ENCODE results near the gene SP1.
"Not testable (repeated sequence)": the region's sequence is repeated elsewhere in the genome, so short reads cannot be mapped to it uniquely, and the experiment has no call there.

SP1 gene

DNA sequence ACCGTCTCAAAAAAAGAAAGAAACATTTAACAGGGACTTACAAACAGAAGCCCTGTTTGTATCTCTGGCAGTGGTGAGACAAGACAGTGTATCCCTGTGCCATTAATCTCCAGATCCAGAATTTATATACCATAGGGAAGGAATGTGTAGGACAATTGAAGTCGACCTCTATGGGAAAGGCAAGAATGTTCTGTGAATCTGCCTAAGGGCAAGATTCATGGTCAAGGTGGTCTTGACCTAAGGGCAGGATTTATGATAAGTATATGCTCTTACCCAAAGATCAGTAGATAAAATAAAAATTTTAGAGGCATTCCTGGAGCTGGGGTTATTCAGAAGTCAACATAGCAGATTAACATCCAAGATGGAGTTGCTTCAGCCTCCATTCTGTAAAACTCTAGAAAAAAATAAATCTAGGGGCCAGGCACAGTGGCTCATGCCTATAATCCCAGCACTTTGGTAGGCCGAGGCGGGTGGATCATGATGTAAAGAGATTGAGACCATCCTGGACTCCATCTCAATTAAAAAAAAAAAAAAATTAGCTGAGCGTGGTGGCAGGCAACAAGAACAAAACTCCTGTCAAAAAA is 21.0 kb upstream of the SP1 start:
- no peak for DNase-seq (ENCODE audit: extremely low read depth in 1 of 2, low read depth in 1 of 2)

- DNase-seq (ENCODE audit: extremely low read depth in 1 of 2, low read depth in 1 of 2): not testable (repeated sequence)
Measured at GRCh38 chr12:53361638-53362037, 18.3 kb upstream of the SP1 start.

- DNase-seq (ENCODE audit: extremely low read depth in 1 of 2, low read depth in 1 of 2): no peak
Measured at GRCh38 chr12:53365245-53365904, 14.6 kb upstream of the SP1 start.

GRCh38 chr12:53373554-53374133 is 6.3 kb upstream of the SP1 start:
- DNase-seq (ENCODE audit: extremely low read depth in 1 of 2, low read depth in 1 of 2): not testable (repeated sequence)

GRCh38 chr12:53374277-53374676 is 5.7 kb upstream of the SP1 start:
- DNase-seq (ENCODE audit: extremely low read depth in 1 of 2, low read depth in 1 of 2): not testable (repeated sequence)

- no peak for DNase-seq (ENCODE audit: extremely low read depth in 1 of 2, low read depth in 1 of 2)
Measured at GRCh38 chr12:53376747-53377146, 3.2 kb upstream of the SP1 start.

GRCh38 chr12:53378222-53378621 is 1.8 kb upstream of the SP1 start:
- DNase-seq (ENCODE audit: extremely low read depth in 1 of 2, low read depth in 1 of 2): no peak

- no peak for DNase-seq (ENCODE audit: extremely low read depth in 1 of 2, low read depth in 1 of 2)
Measured at GRCh38 chr12:53378724-53379388, 1.1 kb upstream of the SP1 start.

GRCh38 chr12:53379389-53380103 is 430 bp upstream of the SP1 start:
- peak; percentile 95 to 98 for DNase-seq (ENCODE audit: extremely low read depth in 1 of 2, low read depth in 1 of 2)

DNA sequence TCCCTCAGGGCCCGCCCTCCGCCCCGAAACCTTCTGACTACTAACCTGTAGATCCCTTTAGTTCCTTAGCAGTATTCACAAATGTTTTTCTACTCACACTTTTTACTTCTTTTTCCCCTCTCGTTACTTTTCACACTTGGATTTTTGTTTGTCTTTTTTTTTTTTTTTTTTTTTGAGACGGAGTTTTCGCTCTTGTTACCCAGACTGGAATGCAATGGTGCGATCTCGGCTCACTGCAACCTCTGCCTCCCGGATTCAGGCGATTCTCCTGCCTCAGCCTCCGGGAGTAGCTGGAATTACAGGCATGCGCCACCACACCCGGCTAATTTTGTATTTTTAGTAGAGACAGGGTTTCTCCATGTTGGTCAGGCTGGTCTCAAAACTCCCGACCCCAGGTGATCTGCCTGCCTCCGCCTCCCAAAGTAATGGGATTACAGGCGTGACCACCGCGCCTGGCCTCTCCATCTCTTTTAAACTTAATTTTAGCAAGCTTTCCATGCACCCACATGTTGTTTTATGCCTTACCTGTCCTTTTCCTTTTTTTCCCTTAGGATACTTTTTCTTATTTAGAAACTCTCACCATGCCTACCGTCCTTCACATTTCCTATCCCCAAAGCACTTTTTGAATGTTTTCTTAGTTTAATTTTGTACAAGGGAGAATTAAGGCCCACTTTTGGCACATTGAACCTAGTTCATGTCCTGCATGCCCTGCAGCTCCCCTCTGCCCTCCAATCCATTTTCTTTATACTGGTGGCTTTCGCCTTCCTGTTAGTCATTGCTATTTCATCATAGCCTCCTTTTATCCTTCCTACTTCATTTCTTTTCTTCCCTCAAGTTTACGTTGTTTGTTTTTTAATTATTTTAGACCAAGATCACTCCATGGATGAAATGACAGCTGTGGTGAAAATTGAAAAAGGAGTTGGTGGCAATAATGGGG is 1.1 kb downstream of the SP1 start:
- no peak for DNase-seq (ENCODE audit: extremely low read depth in 1 of 2, low read depth in 1 of 2)

GRCh38 chr12:53381731-53382630 is 2.0 kb downstream of the SP1 start:
- DNase-seq (ENCODE audit: extremely low read depth in 1 of 2, low read depth in 1 of 2): peak in 1 of 2 donors; percentile 24

- DNase-seq (ENCODE audit: extremely low read depth in 1 of 2, low read depth in 1 of 2): no peak
Measured at GRCh38 chr12:53383258-53383657, 3.3 kb downstream of the SP1 start.

DNA sequence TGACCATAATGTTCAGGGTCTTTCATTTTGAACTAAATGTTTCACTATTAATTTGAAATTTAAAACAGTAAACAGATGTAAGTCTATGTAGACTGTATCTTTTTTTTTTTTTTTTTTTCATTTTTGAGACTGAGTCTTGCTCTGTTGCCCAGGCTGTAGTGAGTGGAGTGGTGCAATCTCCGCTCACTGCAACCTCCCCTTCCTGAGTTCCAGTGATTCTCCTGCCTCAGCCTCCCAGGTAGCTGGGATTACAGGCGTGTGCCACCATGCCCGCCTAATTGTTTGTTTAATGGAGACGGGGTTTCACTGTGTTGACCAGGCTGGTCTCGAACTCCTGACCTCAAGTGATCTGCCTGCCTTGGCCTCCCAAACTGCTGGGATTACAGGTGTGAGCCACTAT is 6.4 kb downstream of the SP1 start:
- not testable (repeated sequence) for DNase-seq (ENCODE audit: extremely low read depth in 1 of 2, low read depth in 1 of 2)

DNA sequence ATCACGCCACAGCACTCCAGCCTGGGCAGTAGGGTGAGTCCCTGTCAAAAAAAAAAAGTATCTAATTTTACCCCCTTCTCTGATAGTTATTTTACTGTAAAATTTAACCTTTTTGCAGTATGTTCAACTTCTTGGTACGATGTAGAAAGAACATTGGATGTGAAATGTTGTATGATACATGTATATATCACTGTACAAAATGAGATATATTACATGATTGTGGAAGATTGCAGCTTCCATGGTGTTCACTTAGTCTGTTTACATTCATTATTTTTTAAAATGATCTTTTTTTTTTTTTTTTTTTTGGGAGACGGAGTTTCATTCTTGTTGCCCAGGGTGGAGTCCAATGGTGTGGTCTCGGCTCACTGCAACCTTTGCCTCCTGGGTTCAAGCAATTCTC is 9.0 kb downstream of the SP1 start:
- DNase-seq (ENCODE audit: extremely low read depth in 1 of 2, low read depth in 1 of 2): no peak

GRCh38 chr12:53389702-53390101 is 9.7 kb downstream of the SP1 start:
- DNase-seq (ENCODE audit: extremely low read depth in 1 of 2, low read depth in 1 of 2): no peak

DNA sequence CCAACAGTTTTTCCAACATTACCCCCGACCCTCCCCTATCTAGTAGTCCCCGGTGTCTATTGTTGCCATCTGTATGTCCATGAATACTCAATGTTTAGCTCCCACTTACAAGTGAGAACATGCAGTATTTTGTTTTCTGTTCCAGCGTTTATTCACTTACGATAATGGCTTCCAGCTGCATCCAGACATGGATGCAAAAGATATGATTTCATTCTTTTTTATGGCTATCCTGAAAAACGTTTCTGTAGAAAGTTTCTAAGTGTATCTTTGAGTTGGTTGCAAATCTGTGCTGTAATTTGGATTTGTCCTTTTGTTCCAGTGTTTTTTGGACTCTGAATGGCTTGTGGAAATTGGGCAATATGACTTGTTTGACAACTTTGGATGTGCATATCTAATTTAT is 11.7 kb downstream of the SP1 start:
- no peak for DNase-seq (ENCODE audit: extremely low read depth in 1 of 2, low read depth in 1 of 2)

DNA sequence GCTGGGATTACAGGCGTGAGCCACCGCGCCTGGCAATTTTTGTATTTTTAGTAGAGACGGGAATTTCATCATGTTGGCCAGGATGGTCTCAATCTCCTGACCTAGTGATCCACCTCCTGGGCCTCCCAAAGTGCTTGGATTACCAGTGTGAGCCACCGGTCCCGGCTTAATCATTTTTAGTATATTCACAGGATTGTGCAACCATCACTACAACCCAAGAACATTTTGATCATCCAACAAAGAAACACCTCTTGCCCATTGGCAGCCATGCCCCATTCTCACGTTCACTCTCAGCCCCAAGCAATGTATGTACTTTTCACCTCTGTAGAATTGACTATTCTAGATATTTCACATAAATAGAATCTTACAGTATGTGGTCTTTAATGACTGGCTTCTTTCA is 19.9 kb downstream of the SP1 start:
- DNase-seq (ENCODE audit: extremely low read depth in 1 of 2, low read depth in 1 of 2): no peak

DNA sequence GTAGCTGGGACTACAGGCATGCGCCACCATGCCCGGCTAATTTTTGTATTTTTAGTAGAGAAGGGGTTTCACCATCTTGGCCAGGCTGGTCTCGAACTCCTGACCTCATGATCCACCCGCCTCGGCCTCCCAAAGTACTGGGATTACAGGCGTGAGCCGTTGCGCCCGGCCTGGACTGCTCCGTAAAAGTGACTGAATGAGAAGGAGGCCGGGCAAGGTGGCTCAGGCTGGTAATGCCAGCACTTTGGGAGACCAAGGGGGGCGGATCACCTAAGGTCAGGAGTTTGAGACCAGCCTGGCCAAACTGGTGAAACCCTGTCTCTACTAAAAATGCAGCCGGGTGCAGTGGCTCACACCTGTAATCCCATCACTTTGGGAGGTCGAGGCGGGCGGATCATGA is 22.4 kb downstream of the SP1 start:
- not testable (repeated sequence) for DNase-seq (ENCODE audit: extremely low read depth in 1 of 2, low read depth in 1 of 2)

DNA sequence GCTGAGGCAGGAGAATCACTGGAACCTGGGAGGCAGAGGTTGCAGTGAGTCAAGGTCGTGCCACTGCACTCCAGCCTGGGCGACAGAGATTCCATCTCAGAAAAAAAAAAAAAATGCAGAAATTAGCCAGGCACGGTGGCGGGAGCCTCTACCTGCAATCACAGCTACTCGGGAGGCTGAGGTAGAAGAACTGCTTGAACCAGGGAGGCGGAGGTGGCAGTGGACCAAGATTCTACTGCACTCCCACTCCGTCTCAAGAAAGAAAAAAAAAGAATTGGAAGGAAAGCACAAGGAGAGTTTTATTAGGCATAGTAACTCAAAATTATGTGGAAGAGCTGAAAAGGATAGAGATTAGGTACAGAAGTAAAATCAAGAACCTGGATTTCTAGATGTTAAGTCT is 22.9 kb downstream of the SP1 start:
- no peak for DNase-seq (ENCODE audit: extremely low read depth in 1 of 2, low read depth in 1 of 2)

All from stimulated activated CD8-positive, alpha-beta memory T cell treated with anti-CD3 and anti-CD28 coated beads, Interleukin-7, amount 100 ng/mL, for 48 hours (primary cell).